COLO829 (cell line): Measurements from ENCODE around the gene TIRAP.
A peak's percentile ranks its signal among the peaks of the same experiment; 100 is the strongest.

ENCODE experiments used
- DNase-seq: peaks from one replicate; pipeline ENCODE4 v3.0.0; 2012; ENCODE audit warnings: low spot score

Gene TIRAP

DNA sequence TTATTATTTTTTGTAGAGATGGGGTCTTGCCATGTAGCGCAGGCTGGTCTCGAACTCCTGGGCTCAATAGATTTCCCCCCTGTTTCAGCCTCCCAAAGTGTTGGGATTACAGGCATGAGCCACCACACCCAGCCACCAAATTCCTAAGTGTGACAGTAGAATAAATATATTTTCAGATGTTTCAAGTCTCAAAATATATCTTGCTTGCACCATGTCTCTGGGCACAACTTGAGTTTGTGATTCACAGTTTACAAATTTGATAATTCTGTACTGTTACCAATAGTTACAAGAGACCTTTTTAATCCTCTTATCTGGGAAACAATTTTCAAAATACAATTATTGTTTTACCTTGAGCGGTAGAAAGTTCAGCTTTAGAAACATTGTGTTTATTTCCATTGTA lies 40.1 kb downstream of the TIRAP start:
- no peak for DNase-seq

DNA sequence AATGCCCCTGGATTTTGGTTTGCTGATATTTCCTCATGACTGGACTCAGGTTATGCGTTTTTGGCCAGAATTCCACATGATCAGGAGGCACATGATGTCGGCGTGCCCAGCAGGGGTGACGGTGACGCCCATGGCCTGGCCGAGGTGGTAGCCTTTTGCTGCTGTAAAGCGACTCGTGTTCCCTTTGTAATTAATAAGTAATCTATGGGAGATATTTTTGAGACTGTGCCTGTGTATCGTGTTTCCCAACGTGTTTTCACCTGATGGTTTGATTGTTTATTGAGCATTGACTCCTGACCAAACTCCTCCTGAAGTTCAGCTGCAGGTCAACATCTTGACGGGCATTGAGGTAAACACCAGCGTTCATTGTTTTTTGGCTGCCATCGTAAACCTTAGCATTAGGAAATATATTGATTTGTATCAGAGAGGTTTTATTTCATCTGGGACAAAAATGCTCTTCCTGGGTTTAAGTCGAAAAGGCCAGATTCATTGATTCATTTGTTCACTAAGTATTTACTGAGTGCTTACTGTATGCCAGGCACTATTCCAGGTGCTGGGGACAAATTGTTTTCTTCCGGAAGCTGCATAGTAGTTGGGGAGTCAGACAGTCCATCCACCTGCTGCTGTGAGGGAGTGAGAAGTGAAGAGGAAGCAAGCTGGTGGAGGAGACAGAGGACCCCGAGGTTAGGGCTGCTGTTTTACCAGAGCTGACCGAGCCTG lies 44.5 kb downstream of the TIRAP start:
- no peak for DNase-seq

DNA sequence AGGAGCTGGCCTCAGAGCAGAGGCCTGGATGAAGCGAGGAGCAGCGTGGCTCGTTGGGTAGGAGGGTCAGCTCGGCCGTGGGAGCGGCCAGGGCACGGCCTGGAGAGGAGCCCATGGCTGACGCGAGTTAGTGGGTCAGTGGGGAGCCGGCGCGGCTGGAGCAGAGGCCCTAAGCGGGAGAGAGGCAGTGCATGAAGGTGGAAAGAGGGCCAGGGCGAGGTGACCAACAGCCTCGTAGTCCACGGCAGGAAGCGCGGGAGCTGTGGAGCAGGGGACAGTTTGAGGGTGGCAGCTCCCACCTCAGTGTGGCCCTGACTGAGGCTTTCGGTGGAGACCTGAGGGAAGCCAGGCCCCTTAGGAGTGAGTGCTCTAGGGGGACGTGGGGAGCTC lies 45.1 kb downstream of the TIRAP start:
- DNase-seq: no peak

DNA sequence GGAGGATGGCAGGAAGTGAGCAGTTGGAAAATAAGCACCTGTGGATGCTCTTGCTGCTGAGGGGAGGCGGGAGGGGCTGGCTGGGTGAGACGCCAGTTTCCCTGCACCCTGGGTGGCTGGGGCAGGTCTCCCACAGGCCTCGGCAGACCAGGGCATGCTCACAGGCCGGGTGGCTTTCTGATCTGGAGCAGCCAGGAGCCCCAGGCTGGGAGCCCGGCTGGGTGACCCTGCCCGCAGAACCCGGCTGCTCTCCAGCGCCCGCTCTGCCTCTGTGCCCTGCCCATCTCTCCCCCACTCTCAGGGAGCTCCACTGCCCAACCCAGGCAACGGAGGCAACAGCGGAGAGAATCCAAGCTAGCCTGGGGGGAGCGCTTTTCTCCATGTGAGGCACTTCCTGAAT lies 45.6 kb downstream of the TIRAP start:
- no peak for DNase-seq

DNA sequence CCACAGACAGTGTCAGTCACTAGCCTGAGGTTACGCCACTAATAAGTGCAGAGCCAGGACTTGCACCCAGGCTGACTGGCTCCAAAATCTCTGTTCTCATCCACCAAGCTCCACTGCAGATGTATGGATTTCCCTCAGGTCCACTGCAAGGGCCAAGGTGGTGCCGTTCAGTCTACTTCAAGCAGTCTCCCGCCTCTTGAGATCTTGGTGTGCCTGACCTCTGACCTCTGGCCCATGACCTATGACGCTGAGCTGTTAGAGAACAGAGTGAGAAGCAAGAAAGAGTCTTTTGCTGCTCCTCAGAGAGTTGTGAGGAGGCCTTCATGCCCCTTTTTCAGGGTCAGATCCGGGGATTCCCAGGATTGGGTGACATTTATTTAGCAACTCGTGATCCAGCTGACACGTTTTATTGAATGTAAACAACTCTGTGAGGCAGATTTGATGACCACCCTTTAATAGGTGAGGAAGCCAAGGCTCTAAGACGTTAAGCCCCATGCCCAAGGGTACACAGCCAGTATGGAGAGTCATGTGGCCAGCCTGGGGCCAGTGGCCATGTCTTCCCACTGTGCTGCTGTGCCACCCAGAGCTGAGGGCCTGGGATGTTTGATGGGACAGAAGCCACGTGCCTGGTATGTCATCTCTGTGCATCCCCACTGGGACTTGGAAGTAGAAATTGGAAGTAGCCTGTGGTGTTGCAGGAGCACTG lies 46.2 kb downstream of the TIRAP start:
- DNase-seq: no peak

DNA sequence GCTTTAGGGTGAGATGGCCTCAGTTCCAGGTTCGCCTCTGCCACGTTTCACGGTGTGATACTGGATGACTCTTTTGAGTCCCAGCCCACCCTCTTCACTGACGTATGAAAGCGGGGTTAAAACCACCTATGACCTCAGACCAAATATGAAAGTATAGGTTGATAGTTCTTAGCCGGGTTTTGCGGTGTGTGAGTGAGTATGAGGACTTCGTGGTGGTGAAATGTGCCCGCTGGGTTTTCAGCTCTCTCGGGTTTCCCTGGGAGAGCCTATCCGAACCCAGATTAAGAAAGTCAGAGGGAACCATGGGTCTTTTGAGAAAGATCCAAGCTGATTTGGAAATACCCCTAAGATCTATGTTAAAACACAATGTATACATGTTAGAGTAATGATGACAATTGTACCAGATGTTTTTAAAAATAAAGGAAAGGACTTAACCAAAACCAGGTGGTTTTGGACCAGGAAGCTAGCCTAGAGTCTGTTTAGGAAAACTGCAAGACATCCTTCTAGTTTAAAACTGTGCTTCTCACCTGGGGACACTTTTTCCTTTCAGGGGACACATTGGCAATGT lies 46.8 kb downstream of the TIRAP start:
- no peak for DNase-seq

DNA sequence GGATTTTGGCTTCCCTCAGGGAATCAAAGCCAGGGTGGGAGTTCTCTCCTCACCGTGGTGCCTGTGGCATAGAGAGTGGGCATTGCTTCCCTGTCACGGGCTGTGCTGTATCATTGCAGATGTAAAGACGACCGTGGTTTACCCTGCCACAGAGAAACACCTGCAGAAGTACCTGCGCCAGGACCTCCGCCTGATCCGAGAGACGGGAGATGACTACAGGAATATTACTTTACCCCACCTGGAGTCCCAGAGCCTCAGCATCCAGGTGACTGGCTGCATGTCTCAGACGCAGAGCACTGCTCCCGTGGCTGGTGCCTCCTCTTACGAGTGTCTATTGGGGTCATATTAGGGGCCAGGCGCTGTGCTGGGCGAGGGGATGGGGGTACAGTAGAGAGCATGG lies 48.4 kb downstream of the TIRAP start:
- DNase-seq: no peak

DNA sequence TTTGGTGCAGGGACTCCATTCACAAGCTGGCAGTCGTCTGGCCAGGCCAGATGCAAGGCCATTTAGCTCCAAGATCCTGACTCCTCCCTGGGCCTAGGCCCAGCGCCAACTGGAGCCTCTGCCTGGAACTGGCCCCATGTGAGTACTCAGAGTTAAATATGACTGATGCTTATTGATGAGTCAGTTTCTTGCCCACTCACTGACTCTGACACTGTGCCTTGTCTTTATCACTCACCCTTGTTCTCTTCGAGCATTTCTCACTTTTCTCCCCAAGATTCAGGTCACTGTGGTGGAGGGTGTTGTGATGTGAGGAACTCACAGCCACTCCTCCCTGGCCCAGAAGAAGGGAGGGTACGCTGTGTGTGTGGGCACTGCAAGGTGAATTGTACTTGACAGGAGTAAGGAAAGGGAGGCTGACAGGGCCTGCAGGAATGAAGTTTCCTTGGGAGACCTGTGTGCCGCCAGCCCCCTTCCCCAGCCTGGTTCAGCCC lies 49.4 kb downstream of the TIRAP start:
- peak; percentile 90 for DNase-seq

DNA sequence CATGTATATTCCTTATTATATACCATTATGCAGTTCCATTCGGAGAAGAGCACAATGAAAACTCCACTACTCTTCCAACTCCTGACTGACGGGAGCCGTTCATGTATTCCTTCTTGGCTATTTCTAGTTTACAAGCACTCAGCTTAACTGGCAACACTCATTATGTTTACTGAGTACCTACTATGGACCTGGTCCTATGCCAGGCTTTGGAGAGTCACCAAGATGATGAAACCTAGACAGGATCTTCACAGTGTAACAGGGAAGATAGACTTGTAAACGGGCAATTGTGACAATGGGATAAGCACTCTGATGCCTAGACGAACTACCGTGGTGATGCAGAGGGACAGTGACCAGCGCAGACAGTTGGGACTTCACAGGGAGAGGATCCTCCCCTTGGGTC lies 50.2 kb downstream of the TIRAP start:
- no peak for DNase-seq

DNA sequence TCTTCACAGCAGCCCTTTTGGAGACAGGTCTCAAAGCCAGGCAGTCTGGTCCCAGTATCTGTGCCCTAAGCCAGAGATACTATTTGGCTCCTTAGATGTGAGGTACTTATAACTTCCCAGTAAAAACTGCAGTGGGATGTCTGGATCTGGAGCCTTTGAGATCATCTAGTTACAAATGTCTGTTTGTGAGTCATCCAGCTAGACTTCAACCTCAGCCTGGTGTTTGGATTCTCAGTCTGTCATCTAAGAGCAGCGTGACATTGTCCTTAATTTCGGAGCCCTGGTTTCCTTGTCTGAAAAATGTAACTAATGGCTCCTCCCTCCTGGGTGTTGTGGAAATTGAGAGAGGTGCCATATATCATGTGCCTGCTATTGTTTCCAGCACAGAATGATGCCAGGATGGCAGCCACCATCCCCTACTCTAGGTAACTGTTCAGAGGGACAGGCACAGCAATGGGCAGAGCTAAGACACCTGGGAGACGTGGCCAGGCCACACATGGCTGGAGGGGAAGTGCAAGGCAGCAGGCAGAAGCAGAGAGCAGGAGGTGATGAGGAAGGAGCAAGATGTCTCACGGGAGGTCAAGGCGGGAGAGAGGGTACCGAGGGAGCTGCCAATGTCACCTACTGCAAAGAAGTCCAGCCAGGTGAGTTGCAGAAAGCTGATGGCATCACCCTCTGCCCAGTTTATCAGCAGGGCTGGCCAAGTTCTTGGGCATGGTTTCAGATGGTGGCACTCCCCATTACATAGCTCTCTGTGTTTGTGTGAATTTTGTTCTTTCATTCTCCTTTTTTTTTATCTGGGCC lies 52.0 kb downstream of the TIRAP start:
- DNase-seq: no peak

DNA sequence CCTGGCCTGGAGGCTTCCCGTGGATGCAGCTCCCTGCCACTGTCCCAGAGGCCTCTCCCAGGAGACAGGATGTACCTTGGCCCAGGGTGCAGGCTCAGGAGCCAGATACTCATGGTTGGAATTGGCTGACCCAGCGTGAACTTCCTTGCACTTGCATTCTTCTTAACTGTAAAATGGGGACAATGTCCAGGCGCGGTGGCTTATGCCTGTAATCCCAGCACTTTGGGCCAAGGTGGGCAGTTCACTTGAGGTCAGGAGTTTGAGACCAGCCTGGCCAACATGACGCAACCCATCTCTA lies 52.5 kb downstream of the TIRAP start:
- DNase-seq: no peak

DNA sequence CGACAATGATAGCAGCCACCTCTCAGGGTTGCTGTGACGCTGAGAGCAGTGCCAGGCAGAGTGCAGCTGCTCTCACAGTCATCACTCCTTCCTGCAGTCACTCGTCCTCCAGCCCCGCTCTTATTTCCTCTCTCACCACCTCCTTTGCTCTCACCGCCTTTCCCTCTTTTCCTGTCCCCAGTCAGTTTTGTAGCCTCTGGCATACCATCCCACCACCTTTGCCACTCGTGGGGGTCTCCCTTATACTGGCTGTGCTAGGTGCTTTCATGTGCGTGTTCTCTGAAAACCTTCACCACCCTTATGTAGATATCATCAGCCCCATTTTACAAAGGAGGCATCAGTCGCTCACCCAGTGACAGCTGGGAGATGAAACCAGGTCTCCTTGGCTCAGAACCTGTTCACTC lies 53.2 kb downstream of the TIRAP start:
- DNase-seq: no peak

DNA sequence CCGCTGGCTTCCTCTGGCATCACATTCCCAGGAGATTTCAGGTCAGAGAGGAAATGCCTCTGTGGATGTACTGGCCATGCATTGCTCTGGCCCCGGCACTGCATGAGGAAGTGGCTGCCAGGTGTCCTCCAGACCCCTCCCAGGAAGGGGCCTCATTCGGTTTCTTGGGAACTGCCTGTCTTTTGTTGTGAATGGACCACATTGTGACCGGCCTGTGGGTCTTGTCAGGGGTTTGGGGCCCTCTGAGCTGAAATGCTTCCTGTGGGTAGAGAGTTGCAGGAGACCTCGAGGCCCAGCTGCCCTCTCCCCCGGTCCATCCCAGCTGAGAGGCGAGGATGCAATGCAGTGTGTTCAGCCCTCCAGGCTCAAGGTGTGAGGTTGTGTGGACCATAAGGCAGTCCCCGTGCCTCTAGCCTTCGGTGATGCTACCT lies 53.8 kb downstream of the TIRAP start:
- no peak for DNase-seq

DNA sequence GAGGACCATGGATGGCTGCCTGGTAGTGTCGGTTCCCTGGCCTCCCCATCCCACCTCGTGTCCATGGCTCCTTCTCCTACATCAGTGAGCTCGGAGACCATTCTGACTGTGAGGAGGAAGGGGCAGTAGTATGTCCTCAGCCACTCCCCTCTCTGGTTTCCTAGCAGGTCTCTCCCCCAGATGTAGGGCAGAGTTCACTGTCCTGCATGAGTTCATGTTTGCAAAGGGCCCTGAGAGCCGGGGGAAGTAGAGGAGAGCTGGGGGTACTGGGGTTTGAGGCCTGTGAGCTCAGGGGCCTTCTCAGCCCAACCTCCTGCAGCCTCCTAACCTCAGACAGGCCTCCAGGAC lies 54.2 kb downstream of the TIRAP start:
- no peak for DNase-seq

DNA sequence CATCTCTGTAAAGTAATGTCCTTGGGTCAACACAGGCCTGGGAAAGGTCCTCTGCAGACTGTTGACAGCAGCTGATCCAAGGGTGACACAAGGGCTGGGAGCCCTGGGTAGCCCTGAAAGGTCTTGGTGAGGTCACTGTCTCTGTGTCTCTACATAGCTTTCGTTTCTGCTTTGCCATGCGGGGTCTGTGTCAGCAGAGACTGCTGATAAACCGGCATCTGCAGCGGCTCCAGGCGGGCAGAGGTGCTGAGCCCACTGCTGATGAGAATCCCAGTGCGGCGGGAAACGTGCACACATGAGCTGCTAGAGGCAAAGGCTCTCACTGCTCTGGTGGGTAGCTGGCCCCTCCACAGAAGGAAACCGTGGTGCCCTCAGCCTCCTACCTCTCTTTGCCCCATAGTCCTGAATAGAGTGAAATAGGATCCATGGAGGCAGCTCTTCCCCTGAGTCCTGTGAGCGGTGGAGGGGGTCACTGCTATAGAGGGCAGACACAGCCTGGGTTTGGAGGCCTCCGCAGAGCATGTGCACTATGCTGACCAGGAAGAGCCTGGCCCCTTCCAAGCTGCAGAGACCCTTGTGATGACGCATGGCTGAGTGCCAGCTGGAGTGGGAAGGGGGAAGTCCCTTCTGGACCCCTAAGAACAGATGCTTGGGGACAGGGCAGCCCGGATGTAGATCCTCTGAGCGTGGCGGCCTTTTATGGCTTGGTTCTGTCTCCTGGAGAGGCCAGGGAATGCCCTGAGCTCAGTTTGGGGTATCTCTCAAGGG lies 54.8 kb downstream of the TIRAP start:
- DNase-seq: no peak

DNA sequence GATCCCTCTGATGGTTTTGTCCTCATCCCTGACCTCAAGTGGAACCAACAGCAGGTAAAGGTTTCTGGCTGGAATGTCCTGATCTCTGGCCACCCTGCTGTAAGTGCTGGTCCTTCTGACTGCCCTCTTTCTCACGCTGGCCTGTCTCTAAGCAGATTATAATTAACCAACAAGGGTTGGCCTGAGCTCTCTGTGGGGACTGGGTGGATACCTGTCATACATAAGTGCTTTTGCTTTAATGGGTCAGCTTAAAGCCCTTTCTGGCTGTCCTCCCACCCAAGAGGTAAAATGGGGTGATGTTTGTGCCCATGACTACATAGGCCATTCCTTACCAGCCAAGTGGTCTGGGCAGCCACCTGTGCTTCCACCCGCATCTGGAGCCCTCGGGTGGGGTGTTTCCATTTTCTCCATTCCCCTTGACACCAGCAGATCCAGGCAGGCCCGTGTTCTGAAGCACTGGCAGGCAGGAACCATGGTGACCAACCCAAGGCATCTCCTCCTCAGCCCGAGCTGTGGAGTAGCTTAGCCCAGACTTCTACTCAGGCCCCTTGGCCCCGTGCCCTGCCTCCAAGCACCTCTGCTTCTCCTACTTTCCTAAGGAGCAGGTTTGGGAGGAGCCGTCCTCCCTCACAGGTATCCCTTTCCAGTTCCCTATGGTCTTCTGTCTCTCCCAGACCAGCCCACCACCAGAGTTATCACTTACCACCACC lies 55.6 kb downstream of the TIRAP start:
- no peak for DNase-seq

DNA sequence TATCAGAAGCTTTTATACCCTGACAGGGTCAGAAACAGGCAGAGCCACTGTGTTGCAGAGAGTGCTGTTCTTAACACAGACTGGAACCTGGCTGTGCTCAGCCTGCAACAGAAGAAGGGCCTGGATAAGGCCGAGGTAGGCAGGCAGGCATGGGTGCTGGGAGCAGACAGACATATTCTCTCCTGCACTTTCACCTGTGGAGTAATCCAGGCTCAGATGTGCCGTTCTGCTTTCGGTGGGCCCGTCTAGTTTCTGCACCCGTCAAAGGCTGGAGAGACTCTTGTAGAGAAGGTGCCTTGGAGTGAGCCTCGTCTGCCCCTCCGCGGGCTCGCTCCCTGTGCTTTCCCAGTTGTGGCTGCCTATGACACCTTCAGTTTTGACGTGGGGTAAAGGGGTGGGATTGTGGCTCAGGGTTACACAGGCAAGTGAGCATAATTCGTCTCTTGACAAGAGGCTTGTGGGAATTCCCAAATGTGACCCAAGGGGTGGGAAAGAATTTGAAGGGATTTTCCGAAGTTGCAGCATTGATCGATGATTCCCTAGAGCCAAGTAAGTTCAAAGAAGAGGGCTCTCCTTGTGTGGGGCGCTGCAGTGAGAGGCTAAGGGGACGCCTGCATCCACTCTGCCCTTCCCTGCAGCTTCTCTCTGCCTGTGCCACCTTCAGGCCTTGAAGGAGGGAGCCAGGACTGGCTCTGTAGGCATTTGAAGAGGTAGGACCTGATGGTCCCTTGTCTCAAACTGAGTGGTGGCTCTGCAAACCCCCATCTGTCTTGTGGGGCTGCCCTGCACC lies 56.4 kb downstream of the TIRAP start:
- DNase-seq: no peak

DNA sequence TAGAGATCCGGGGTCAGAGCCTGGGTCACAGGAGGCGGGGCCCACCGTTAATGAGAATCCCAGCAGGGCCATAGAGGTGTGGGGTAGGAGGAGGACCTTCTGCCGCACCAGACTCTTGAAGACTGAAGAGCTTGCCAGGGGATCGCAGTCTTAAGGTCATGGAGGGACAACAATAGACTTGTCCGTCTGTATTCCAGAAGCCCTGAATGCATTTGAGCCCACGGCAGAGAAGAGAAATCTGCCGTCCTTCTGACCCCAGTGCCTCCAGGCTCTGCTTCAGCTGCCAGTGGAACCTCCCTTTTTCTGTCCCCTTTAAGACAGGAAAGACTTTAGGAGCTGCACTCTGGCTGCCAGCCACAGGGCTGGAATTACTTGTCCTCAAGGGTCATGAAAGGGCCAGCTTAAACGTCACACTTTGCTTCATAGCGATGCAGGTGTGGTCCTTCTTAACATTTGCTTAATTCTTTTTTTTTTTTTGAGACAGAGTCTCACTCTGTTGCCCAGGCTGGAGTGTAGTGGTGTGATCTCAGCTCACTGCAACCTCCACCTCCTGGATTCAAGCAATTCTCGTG lies 57.1 kb downstream of the TIRAP start:
- DNase-seq: no peak

DNA sequence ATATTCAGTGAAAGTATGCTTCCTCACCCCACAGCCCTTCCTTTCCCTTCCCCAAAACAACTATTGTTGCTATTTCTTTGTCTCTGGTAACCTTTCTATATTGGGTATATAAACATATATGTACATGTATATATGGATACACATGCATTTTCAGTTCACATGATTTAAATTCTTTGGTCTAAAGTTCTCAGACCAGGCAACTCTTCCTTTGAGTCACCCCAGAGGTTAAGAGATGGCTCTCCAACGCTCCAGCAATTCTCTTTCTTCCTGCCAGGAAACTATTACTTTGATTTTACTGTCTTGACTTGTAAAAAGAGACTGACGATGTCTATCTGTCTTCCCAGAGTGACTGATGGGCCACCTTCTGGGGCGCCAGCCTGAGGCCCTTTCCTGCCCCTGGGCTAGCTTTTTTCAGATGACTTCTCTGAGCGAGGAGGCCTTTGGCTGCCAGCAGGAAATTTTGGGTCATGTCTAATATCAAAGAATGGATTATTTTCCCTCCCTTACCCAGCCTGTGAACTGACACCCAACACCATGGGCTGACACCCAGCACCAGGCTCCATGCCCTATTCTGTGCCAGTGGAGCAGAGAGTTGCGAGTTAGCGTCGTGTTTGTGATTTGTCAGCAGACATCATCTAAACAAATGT lies 58.2 kb downstream of the TIRAP start:
- DNase-seq: no peak

DNA sequence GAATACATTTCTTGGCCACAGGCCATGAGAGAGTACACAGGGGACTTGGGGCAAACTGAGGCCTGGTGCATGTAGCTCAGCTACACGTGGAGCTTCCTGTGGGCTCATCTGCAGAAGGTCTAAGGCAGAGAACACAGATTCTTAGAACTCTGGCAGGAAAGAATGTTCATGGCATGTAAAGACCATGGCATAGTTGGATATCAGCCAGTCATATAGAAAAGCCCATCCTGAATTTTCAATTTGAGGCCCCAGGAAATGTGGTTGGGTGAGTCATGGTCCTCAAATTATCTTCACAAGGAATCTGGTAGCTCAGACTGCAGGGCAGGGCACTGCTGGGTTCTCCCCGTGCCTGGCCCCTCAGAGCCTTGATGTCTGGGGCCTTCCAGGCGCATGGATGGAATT lies 58.9 kb downstream of the TIRAP start:
- DNase-seq: peak; percentile 60
